IMR-90 (cell line): ENCODE data around the gene ARHGAP31.

Source experiments
- CEBPB ChIP-seq: IDR thresholded peaks from 2 replicates; pipeline ENCODE4 v1.6.1; 2012; ENCODE audit warnings: low read depth, low read length, improper control_type of control experiment
- MAFK ChIP-seq: IDR thresholded peaks from 2 replicates; pipeline ENCODE4 v1.6.1; 2012; ENCODE audit warnings: low read depth, low read length, improper control_type of control experiment
- MAZ ChIP-seq: IDR thresholded peaks from 2 replicates; pipeline ENCODE4 v1.6.1; 2012; ENCODE audit warnings: low read depth, mild to moderate bottlenecking, low read length, improper control_type of control experiment, moderate library complexity, borderline replicate concordance
- MXI1 ChIP-seq: IDR thresholded peaks from 2 replicates; pipeline ENCODE4 v1.6.1; 2012; ENCODE audit warnings: low read depth, mild to moderate bottlenecking, low read length, moderate library complexity, borderline replicate concordance
- NFE2L2 ChIP-seq: fragments of 150-350 bp; IDR thresholded peaks from 2 replicates; pipeline ENCODE4 v1.6.1; 2016; ENCODE audit warnings: low read depth, mild to moderate bottlenecking, low read length
- POLR2A ChIP-seq: IDR thresholded peaks from 2 replicates; pipeline ENCODE4 v1.6.1; 2012; ENCODE audit warnings: mild to moderate bottlenecking, low read depth, low read length
- RAD21 ChIP-seq: IDR thresholded peaks from 2 replicates; pipeline ENCODE4 v1.6.1; 2012; ENCODE audit warnings: low read length, improper control_type of control experiment
- RCOR1 ChIP-seq: IDR thresholded peaks from 2 replicates; pipeline ENCODE4 v1.6.1; 2012; ENCODE audit warnings: mild to moderate bottlenecking, low read length, improper control_type of control experiment; ENCODE audit not compliant: insufficient replicate concordance
- RFX5 ChIP-seq: IDR thresholded peaks from 2 replicates; pipeline ENCODE4 v1.8.0; 2012; ENCODE audit warnings: low read depth, mild to moderate bottlenecking, low read length, moderate library complexity
- SMC3 ChIP-seq: fragments of 150-350 bp; IDR thresholded peaks from 2 replicates; pipeline ENCODE4 v1.6.1; 2016; ENCODE audit warnings: low read depth, mild to moderate bottlenecking, antibody characterized with exemption, low read length, moderate library complexity
- TF ChIP-seq, protein P1 (sequence below): conservative IDR thresholded peaks from 2 replicates; pipeline ENCODE4 v1.5.1; 2012; ENCODE audit warnings: mild to moderate bottlenecking, low read depth, low read length, improper control_type of control experiment
- TF ChIP-seq, protein P2 (sequence below): fragments of 150-350 bp; IDR thresholded peaks from 2 replicates; pipeline ENCODE4 v1.6.1; 2017; ENCODE audit warnings: mild to moderate bottlenecking, antibody characterized with exemption, low read length, low read depth

DNA sequence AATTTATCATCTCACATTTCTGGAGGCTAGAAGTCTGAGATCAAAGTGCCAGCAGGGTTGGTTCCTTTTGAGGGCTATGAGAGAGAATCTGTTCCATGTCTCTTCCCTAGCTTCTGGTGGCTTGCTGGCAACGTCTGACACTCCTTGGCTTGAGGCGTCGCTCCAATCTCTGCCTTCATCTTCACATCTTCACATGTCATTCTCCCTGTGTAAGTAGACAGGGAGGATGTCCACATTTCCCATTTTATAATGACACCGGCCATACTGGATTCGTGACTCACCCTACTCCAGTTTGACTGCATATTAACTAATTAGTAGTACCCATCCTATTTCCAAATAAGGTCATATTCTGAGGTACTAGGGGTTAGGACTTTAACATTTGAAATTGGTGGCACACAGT is 17.5 kb upstream of the ARHGAP31 start:
- TF ChIP-seq RAD21 (no peak), CEBPB (no peak), POLR2A (no peak), MXI1 (no peak), MAZ (no peak), SMC3 (no peak), MAFK (no peak), RFX5 (no peak), NFE2L2 (no peak), RCOR1 (no peak)
- TF ChIP-seq, protein P1, sequence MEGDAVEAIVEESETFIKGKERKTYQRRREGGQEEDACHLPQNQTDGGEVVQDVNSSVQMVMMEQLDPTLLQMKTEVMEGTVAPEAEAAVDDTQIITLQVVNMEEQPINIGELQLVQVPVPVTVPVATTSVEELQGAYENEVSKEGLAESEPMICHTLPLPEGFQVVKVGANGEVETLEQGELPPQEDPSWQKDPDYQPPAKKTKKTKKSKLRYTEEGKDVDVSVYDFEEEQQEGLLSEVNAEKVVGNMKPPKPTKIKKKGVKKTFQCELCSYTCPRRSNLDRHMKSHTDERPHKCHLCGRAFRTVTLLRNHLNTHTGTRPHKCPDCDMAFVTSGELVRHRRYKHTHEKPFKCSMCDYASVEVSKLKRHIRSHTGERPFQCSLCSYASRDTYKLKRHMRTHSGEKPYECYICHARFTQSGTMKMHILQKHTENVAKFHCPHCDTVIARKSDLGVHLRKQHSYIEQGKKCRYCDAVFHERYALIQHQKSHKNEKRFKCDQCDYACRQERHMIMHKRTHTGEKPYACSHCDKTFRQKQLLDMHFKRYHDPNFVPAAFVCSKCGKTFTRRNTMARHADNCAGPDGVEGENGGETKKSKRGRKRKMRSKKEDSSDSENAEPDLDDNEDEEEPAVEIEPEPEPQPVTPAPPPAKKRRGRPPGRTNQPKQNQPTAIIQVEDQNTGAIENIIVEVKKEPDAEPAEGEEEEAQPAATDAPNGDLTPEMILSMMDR, result no peak
- TF ChIP-seq, protein P2, sequence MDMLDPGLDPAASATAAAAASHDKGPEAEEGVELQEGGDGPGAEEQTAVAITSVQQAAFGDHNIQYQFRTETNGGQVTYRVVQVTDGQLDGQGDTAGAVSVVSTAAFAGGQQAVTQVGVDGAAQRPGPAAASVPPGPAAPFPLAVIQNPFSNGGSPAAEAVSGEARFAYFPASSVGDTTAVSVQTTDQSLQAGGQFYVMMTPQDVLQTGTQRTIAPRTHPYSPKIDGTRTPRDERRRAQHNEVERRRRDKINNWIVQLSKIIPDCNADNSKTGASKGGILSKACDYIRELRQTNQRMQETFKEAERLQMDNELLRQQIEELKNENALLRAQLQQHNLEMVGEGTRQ, result no peak
